Parathyroid adenoma (tissue), 2 donors: ENCODE data around the gene LARGE2.

ENCODE experiments used
- H2AFZ ChIP-seq: fragments of 300-600 bp; sonication (generic); one replicate; pipeline ENCODE4 v1.7.0; 2017; ENCODE audit warnings: antibody characterized with exemption, mild to moderate bottlenecking
- H3K27ac ChIP-seq: fragments of 300-600 bp; sonication (generic); one replicate; pipeline ENCODE4 v1.7.0; 2017
- H3K27me3 ChIP-seq: fragments of 300-600 bp; sonication (generic); one replicate; pipeline ENCODE4 v1.7.0; 2017; ENCODE audit warnings: low read length; ENCODE audit not compliant: control insufficient read depth, insufficient read depth
- H3K36me3 ChIP-seq: fragments of 300-600 bp; sonication (generic); one replicate; pipeline ENCODE4 v1.7.0; 2017; ENCODE audit warnings: low read length; ENCODE audit not compliant: control insufficient read depth, insufficient read depth
- H3K4me1 ChIP-seq: fragments of 300-600 bp; sonication (generic); one replicate; pipeline ENCODE4 v1.7.0; 2017; ENCODE audit warnings: control low read depth
- H3K4me2 ChIP-seq: fragments of 300-600 bp; sonication (generic); one replicate; pipeline ENCODE4 v1.7.0; 2017; ENCODE audit warnings: low read length
- H3K4me3 ChIP-seq: fragments of 300-600 bp; sonication (generic); one replicate; pipeline ENCODE4 v1.7.0; 2017; ENCODE audit warnings: low read depth, low read length
- H3K79me2 ChIP-seq: fragments of 300-600 bp; sonication (generic); one replicate; pipeline ENCODE4 v1.7.0; 2017; ENCODE audit warnings: control low read depth
- H3K9ac ChIP-seq: fragments of 300-600 bp; sonication (generic); one replicate; pipeline ENCODE4 v1.7.0; 2017; ENCODE audit warnings: mild to moderate bottlenecking
- H3K9me3 ChIP-seq: fragments of 300-600 bp; sonication (generic); one replicate; pipeline ENCODE4 v1.7.0; 2017; ENCODE audit warnings: low read length; ENCODE audit not compliant: control insufficient read depth
- TF ChIP-seq, protein P1 (sequence below): fragments of 300-600 bp; sonication (generic); IDR thresholded peaks from one replicate; pipeline ENCODE4 v1.7.0; 2017; ENCODE audit warnings: antibody characterized with exemption, mild to moderate bottlenecking
- donor health status: primary hyperparathyroidism.

Gene LARGE2

DNA sequence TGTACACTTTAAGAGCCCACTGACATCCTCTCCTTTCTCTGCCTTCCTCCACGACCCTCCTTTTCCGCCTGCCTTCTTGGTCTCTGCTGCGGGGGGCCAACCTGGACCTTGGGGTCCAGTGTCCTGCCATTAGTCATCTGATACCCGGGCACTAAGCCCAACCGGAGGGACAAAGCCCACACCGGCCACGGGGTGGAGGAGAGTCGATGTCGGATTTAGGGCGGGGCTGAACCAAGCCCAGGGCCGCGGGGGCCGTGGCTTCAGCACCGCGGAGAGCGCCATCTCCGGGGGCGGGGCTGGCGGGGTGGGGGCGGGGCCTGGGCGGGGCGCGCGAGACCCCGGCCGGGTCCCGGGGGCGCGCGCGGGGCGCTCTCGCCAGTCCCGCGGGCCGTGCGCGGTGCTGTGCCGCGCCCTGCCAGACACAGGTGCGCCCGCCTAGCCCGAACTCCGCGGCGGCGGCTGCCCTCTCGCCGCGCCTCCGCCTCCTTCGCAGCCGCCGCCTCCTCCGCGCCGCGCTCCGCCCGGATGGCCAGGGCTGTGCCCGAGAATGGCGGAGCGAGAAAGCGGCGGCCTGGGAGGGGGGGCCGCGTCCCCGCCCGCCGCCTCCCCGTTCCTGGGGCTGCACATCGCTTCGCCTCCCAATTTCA is 37.1 kb upstream of the LARGE2 start, which contains the start of gene MAPK8IP1:
Gene MAPK8IP1, plus strand, starts transcription at position 378 of the 647 bp plus-strand sequence. Its CDS starts 170 bp downstream, at position 548.
- Histone ChIP-seq H3K4me3 (no peak within 1 kb of the TSS), H3K4me2 (peak within 1 kb of the TSS; percentile 55), H3K36me3 (no peaks in the 10 kb centered on the region), H3K79me2 (peaks cover 5% of the 10 kb centered on the region), H3K9ac (peak within 1 kb of the TSS; percentile 61), H3K27me3 (no peaks in the 10 kb centered on the region), H3K4me1 (no peaks in the 10 kb centered on the region), H3K9me3 (no peaks in the 10 kb centered on the region), H2AFZ (peak within 1 kb of the TSS; percentile 66), H3K27ac (peak within 1 kb of the TSS; percentile 51)
- TF ChIP-seq, protein P1, sequence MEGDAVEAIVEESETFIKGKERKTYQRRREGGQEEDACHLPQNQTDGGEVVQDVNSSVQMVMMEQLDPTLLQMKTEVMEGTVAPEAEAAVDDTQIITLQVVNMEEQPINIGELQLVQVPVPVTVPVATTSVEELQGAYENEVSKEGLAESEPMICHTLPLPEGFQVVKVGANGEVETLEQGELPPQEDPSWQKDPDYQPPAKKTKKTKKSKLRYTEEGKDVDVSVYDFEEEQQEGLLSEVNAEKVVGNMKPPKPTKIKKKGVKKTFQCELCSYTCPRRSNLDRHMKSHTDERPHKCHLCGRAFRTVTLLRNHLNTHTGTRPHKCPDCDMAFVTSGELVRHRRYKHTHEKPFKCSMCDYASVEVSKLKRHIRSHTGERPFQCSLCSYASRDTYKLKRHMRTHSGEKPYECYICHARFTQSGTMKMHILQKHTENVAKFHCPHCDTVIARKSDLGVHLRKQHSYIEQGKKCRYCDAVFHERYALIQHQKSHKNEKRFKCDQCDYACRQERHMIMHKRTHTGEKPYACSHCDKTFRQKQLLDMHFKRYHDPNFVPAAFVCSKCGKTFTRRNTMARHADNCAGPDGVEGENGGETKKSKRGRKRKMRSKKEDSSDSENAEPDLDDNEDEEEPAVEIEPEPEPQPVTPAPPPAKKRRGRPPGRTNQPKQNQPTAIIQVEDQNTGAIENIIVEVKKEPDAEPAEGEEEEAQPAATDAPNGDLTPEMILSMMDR: no peak

DNA sequence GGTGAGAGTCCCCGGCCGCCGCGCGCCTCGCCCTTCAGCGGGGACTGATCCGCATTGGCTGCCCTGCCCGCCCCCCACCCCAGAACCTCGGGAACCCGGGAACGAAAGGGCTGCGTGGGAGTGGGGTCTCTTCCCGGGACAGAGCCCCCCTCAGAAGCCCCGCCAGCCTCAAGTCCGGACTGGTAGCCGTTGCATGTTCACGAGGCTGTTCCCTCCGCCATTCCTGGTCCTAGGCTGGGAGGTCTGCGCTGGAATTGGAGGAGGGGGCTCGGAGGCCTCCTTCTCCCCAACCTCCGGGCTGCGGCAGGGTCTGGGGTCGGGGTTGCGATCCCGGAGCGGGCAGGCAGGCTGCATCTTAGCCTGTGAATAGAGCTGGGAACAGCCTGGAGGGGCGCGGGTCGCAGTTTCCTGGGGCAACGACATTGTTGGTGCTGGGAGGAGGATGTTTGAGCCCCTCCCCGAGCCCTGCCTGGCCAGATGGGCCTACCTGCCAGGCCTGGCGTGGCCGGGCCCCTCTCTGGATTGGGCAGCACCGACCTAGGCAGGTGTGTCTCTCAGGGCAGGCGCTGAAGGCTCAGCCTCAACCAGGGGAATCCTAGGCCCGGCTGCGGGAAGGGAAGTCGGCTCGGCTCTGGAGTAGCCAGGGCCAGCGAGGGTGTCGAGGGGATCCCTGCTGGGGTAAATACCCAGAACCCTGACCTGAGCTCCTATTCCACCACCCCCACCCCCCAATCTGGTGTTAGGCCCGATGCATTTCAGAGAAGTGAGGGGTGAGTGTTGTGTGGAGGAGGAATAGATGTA is 36.3 kb upstream of the LARGE2 start:
- H3K9ac ChIP-seq: peak overlapping the region; percentile 61
- peak overlapping the region; percentile 66 for H2AFZ ChIP-seq
- peak overlapping the region; percentile 55 for H3K4me2 ChIP-seq
- H3K4me3 ChIP-seq: no peak overlapping the region
- H3K27me3 ChIP-seq: no peaks in the 10 kb centered on the region
- H3K36me3 ChIP-seq: no peaks in the 10 kb centered on the region
- H3K27ac ChIP-seq: peak overlapping the region; percentile 44
- TF ChIP-seq, protein P1: no peak
- H3K79me2 ChIP-seq: peaks cover 5% of the 10 kb centered on the region
- H3K4me1 ChIP-seq: no peaks in the 10 kb centered on the region
- no peaks in the 10 kb centered on the region for H3K9me3 ChIP-seq

DNA sequence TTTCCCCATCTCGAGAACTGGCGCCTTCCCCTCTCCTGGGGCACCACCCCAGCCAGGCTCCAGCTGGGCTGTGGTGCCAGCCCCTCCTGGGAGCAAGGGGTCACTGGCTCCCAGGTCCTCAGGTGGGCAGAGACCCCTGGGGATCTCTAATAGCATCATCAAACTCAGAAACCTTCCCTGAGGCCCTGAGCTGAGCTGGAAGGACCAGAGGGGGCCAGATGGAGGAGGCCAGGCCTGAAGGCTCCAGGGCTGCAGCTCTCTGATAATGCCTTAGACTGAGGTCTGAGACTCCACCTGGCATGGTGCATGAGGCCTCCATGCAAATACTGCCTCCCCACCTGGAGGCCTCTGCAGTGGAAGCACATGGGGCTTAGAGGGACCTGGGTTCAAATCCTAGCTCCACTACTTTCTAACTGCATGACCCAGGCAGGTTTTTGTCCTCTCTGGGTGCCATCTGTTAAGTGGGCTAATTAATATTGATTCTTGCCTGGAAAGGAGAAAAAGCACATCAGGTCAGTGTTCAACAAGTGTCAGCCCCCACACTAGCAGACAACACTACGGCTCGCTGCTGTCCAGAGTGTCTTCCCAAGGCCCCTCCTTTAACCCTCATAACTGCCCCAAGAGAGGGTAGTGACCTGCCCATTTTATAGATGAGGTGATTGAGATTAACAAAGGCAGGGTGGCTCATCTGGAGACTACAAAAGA is 35.5 kb upstream of the LARGE2 start:
- TF ChIP-seq, protein P1: no peak
- Histone ChIP-seq H3K9ac (no peak overlapping the region), H3K27ac (no peak overlapping the region), H3K4me3 (no peak overlapping the region), H3K4me2 (no peak overlapping the region), H2AFZ (no peak overlapping the region), H3K4me1 (no peaks in the 10 kb centered on the region), H3K9me3 (no peaks in the 10 kb centered on the region), H3K79me2 (peaks cover 5% of the 10 kb centered on the region), H3K36me3 (no peaks in the 10 kb centered on the region), H3K27me3 (no peaks in the 10 kb centered on the region)

DNA sequence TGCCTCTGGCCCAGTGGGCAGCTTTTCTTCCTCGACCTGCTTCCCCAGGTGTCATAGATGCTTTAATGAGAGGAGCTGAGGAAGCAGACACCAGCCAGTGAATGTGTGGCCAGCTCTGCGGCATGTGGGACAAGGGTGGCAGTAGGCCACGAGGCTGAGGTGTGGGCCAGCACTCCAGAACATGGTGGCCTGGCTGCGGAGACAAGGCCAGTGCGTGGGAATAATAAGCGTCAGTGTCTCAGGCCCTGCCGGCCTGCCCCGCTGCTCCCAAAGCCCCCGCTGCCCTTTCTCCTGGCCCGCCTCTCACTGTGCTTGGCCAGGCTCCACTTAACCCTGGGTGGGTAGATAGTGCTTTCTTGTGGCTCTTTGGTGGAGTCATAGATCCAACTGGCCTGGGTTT is 34.9 kb upstream of the LARGE2 start:
- H3K27me3 ChIP-seq: no peaks in the 10 kb centered on the region
- no peak overlapping the region for H3K4me3 ChIP-seq
- H3K36me3 ChIP-seq: no peaks in the 10 kb centered on the region
- no peaks in the 10 kb centered on the region for H3K4me1 ChIP-seq
- no peak overlapping the region for H2AFZ ChIP-seq
- H3K9me3 ChIP-seq: no peaks in the 10 kb centered on the region
- H3K4me2 ChIP-seq: no peak overlapping the region
- peaks cover 5% of the 10 kb centered on the region for H3K79me2 ChIP-seq
- no peak overlapping the region for H3K9ac ChIP-seq
- no peak overlapping the region for H3K27ac ChIP-seq
- TF ChIP-seq, protein P1: no peak
